ENCODE measurements around the gene TM4SF4.

DNA sequence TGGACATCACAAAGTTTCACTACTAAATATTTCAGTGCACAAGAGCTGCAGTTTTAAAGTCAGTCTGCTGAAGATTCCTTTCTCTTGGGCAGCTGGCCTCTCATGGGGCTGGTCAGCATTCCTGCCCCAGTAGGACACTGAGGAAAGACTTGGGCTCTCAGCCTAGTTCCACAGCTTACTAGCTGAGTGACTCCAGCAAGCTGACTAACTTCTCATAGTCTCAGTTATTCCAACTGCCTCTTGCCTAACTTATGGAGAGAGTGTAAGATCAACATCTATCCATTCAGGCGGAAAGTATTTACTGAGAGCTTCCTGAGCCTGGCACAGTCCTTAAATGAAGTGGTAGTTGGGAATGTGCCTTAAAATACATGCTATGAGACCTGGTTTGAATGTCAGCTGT, 27.0 kb downstream of the TM4SF4 start:
- TF ChIP-seq, protein P1, sequence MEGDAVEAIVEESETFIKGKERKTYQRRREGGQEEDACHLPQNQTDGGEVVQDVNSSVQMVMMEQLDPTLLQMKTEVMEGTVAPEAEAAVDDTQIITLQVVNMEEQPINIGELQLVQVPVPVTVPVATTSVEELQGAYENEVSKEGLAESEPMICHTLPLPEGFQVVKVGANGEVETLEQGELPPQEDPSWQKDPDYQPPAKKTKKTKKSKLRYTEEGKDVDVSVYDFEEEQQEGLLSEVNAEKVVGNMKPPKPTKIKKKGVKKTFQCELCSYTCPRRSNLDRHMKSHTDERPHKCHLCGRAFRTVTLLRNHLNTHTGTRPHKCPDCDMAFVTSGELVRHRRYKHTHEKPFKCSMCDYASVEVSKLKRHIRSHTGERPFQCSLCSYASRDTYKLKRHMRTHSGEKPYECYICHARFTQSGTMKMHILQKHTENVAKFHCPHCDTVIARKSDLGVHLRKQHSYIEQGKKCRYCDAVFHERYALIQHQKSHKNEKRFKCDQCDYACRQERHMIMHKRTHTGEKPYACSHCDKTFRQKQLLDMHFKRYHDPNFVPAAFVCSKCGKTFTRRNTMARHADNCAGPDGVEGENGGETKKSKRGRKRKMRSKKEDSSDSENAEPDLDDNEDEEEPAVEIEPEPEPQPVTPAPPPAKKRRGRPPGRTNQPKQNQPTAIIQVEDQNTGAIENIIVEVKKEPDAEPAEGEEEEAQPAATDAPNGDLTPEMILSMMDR (IDR thresholded peaks at IDR 0.05 in 4 of 5, conservative IDR thresholded peaks at IDR 0.05 in 1 of 5): no peak
- no peak for TF ChIP-seq POLR2A (IDR thresholded peaks at IDR 0.05)

Data from gastrocnemius medialis (tissue), 4 donors.